HG02870 (cell line): Measurements from ENCODE around the gene NANP.

Experiments used
- ATAC-seq: cut with Tn5 transposase; IDR thresholded peaks from one replicate; pipeline ENCODE4 v1.9.1; 2021; ENCODE audit warnings: mild to moderate bottlenecking, moderate library complexity; ENCODE audit not compliant: unreplicated experiment

Gene NANP

DNA sequence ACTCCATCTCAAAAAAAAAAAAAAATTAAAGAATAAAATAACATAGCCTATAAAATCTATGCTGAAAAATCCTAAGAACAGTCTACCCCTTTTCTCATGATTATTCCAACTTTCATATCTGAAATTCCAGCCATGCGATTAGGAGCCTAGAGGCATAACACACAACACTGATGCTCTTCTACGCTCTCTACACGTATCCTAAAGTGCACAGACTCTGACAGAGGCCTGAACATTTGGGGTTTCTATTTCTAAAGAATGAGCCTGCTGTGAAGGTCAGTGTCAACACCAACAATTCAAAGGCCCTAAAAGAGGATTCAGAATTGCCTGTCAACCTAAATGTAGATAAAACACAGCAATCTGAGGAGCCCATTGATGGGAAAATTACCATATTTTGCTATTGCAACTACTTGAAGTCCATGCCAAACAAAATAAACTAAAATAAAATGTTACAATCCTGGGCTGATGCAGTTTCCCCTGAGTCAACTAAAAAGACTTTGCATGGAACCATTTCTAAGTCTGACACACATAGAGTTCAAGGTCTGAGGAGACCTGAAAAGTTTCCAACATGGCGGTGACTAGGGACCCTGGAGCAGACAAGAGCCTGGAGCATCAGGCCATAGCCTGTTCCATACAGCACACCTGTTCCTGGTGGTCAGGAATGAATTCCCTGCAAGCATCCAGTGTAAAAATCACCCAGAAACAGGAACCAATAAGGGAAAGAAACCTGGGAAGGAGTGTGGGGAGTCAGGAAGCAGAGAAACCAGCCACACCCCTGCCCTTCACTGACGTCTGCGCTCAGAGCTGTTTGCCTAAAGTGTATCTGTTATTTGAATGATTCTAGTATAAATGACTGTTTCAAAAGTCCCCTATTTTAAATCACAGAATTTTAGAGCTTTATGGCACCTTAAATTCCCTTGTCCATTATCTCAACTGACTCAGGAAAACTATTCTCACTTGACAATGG lies 50.2 kb downstream of the NANP start:
- ATAC-seq: no peak

- no peak for ATAC-seq
These were observed 52.0 kb downstream of the NANP start for GRCh38 chr20:25571817-25572216.

DNA sequence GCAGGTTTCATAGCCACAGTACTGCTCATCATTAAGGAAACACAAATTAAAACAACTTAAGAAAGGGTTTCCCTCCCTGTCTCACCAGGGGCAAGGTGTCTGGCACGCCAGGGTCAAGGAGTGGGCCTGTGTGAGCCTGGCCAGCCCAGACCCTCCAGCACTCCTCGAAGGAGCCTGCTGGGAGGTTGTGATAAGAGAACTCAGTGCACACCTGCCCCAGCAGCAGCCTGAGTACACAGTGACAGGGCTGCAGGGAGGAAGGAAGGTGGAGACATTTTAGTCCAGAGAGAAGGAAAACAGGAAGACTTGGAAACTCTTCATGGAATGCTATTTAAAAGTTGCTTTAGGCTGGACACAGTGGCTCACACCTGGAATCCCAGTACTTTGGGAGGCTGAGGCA lies 52.6 kb downstream of the NANP start:
- no peak for ATAC-seq

DNA sequence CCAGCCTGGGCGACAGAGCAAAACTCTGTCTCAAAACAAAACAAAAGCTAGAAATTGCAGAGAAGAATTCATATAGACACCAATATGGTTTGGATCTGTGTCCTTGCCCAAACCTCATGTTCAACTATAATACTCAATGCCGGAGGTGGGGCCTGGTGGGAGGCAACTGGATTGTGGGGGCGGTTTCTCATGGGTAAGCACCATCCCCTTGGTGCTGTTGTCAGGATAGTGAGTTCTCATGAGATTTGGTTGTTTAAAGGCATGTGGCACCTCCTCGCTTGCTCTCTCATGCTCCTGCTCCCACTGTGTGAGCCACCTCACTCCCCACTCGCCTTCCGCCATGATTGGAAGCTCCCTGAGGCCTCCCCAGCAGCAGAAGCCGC lies 53.7 kb downstream of the NANP start:
- no peak for ATAC-seq

GRCh38 chr20:25567286-25567685 lies 56.5 kb downstream of the NANP start:
- no peak for ATAC-seq

DNA sequence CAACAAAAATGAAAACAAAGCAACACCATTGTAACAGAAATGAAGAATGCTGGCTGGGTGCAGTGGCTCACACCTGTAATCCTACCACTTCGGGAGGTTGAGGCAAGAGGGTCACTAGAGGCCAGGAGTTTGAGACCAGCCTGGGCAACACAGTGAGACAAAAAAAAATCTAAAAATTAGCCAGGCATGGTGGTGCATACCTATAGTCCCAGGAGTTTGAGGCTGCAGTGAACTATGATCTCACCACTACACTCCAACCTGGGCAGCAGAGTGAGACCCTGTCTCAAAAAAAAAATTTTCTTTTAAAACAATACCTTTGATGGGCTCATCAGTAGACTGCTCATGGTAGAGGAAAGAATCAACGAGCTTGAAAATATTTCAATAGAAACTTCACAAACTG lies 57.0 kb downstream of the NANP start:
- ATAC-seq: no peak

GRCh38 chr20:25565578-25566157 lies 58.1 kb downstream of the NANP start:
- ATAC-seq: no peak

- no peak for ATAC-seq
These were observed 59.9 kb downstream of the NANP start for GRCh38 chr20:25563876-25564275.

DNA sequence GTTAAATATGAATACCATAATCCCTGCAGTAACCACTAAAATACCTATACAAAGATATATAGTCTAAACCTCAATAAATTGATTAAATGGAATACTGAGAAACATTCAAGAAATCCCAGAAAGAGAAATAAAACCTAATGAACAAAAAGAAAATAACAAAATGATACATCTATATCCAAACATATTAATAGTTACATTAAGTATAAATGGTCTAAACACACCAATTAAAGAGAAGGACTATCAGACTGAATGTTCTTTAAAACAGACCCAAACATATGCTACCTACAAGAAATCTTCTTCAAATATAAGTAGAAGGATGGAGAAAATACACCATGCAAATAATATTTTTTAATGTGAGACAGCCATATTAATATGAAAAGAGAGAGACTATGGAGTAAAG lies 60.5 kb downstream of the NANP start:
- ATAC-seq: no peak
